ENCODE results near the gene MARCKS.
"Not testable (repeated sequence)": the region's sequence is repeated elsewhere in the genome, so short reads cannot be mapped to it uniquely, and the experiment has no call there.

The MARCKS gene

DNA sequence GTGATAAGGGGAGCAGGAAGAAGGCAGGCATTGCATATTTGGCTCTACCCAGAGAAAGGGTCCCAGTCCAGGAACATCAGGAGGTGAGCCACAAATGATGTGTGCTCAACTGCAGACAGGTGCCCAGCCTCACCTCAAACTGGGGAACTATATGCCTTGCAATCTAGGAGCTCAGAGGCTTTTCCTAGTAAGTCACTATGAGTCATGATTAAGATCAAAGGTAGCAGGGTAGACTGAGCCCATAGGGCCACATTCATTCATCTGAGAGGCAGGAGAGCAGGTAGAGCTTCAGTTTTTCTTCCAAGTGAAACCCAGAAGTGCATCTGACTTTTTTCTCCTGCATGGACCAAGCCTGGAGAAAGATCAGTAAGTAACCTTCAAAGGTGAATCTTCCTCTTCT lies 31.3 kb downstream of the MARCKS start:
- no peak for DNase-seq

DNA sequence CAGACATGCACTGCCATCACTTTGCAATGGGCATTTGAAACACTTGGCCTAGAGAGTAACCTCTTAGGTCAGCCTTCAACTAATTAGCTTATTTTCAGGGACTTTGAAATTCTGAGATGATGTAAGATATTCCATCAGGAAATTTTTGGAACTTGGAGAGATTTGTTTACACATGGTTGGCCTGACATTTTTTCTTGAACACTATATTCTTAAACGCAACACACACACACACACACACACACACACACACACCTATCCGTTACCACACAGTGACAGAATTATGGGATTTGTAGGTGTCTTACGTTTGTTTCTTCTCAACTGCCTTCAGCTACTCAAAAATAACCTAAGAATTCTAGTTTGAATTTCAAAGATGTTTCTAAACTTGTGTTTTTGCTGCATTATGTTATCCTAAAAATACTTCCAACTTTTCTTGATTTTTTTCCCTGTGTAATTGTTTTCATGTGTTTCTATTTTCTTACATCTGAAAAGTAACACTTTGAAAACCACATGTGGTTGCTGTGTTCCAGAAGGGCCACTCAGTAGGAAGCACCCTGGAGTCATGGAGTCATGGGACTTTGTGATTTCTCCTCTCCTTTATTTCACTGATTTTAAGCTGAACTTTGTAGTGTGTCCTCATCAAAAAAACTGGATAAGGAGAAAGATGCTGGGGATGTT lies 31.9 kb downstream of the MARCKS start:
- no peak for DNase-seq

DNA sequence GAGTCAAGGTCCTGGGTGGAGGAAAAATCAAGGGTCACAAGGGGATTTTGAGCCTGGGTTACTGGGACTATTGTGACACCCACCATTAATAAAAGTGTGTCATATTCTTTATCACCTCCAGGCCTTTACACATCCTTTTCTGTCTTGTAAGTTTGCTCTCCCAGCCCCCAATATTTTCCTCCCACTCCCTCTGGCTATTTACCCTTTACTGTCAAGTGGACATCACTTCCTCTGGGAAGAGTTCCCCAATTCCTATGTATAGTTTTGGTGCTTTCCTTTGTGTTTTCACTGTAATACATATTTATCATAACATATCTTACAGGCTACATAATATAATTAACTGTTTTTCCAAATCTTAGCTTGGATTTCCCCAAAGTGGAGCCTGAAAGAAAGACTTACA lies 36.3 kb downstream of the MARCKS start:
- DNase-seq, result no peak

DNA sequence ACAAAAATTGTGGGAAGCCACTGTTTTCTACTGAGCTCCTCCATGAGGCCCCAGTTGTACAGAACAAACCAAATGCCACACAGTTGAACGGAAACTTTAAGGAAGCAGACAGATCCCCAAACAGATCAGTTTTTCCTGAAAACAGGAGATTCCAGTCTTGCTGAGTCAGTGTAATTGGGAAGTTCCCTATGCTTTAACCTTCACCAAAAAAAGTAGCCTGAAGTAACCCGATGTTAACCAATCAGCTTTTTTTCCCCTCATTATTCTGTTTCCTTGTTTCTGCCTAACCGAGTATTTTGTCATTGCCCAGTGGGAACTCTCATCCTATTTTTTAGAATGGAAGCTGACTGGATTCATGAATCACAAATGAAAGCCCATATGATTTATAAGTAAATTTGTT lies 36.7 kb downstream of the MARCKS start:
- no peak for DNase-seq

DNA sequence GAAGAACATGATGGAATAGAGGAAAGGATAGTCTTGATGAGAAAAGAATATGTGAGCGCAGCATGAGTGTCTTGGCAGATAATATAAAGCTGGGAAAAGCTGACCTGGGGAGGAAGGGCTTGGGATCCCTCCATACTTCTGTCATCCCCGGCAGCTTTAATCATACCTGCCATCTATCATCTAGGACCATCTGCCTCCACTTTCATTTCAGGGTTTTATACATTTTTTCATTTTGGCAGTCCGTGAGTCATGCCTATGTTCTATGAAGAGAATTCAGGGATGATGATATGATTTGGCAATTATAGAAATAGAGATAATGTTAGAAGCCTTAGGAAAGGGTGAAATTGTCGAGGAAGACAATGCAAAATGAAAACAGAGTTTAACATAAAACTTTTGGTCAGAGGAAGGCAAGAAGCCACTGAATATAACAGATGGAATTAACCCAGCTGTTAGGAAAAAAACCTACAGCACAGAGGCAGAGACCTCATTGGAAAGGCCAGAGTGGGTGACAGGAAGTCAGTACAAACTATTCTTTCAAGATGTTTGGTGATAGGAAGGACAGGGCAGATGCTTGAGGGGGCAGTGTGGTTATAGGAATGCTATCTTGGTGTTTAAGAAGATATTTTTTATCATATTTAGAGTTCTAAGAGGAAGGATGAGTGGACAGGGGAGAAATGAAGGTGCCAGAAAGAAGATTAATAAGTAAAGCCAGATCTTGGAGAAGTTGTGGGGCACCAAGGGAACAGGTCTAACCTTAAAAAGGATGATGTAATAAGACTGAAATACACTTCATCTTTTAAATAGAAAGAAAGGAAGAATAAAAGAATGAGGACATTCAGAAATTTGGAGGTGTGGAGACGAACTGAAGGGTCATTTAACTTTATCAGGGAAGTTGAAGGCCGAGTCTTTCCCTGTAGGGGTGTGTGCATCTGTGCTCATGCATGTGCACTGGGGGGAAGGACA lies 37.8 kb downstream of the MARCKS start:
- no peak for DNase-seq

DNA sequence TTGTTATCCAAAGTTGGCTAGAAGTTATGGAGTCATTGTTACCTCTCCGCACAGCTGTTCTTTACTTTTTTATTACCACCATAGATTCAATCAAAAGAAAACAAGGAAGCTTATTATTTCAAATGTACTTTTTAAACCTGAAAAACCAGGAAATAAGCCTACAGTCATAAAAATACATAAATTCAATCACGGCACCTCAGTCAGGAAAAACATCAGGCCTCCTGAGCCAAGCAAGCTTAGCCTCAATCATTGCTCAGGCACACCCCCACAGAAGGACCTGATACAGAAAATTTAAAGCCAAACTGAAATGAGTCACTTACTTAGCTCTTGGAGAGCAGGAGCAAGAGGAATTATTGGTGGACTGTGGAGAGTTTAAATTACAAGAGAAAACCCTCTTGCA lies 44.3 kb downstream of the MARCKS start:
- DNase-seq, result no peak

DNA sequence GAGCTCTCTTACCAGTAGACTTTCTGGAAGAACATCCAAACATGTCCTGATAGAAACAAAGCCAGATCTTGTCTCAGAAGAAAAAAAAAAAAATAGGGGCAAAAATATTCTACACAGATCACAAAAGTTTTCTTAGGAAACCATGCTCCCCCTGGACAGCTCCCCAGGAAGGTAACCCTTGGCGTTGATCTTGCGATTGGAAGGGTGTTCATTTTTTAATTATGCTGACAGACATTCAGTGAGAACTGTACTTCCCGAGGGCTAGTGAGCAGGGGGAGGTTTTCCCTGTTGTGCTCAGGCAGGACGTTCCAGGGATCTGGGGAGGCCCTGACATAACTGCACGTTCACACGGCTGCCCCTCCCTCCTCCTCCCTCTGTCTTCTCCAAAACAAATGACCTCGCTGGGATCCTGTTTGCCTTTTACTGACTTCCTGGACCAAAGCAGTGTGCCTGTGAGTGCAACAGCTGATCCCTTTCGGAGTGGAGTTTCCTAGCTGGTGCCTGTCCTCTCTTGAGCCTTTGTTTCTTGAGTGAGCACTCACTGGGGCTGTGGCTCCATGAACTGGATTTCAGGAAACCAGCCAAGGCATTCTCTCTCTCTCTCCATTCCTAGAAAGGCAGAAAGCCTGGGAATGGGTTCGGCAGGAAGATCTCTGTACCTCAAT lies 46.7 kb downstream of the MARCKS start:
- no peak for DNase-seq

DNA sequence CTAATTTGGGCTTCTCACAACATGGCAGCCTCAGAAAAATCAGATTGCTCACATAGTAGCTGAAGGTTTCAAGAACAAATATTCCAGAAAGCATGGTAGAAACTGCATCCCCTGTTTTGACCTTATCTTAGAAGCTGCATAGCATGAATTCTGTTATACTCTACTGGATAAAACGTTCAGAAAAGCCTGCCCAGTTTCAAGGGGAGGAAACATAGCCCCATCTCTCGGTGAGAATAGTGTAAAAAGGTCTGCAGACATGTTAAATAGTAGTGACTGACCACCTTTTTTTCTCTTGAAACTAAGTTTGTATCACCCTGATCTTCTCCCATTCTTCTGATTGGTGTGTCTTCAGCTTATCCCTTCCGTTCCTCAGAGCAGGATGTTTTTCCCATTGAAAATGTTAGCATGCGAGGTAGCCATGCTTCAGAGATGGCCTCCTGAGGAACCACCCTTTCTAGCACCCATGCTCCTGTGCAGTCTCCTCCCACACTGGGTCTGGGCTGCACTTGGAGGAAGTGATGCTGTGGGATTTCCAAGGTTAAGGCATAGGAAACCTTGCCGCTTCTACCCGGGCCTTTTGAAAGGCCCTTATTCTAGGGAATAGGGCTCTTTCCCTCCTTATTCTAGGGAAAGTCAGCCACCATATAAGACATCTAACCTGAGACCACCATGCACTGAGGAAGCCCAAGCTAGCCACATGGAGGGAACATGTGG lies 50.1 kb downstream of the MARCKS start:
- DNase-seq, result no peak

DNA sequence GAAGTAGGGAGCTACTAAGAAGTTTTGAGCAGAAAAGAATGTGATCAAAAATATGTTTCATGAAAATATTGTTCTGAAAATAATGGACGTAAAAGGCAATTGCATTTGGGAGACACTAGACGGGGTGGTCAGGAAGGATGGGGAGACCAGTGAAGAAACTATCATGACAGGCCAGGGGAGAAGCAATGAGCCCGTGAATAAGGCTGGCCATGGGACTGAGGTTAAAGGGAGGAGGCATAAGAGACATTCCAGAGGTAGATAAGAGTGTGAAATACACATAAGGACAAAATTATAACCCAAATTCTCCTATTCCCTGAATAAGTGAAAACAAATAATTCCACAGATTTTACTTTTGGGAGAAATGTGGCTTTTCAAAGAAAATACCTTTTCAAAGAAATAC lies 51.7 kb downstream of the MARCKS start:
- no peak for DNase-seq

DNA sequence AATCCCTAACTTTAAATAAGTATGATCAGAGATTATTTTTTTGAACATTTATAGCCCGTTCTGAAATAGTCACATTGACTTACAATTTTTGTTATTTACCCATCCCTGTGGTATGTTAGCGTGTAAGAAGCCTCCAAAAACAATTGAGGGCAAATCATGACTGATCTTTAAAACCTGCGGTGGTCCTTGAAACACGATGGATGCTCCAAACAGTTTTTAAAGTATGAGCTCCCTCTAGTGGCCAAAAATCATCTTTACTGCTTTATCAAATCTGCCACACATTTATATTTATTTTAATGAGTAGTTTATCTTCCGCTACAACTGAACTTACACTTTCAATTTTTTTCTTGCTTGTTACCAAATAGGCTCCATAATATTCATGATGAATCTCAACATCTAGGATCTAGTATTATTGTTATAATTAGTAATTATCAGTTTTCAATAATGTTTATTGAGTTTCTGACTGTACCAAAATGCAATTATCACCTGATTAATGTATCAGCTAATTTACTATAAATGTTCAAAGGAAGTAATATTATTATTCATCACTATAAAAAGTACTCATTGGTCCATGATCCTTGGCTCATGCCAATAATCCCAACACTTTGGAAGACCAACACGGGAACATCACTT lies 52.2 kb downstream of the MARCKS start:
- no peak for DNase-seq

DNA sequence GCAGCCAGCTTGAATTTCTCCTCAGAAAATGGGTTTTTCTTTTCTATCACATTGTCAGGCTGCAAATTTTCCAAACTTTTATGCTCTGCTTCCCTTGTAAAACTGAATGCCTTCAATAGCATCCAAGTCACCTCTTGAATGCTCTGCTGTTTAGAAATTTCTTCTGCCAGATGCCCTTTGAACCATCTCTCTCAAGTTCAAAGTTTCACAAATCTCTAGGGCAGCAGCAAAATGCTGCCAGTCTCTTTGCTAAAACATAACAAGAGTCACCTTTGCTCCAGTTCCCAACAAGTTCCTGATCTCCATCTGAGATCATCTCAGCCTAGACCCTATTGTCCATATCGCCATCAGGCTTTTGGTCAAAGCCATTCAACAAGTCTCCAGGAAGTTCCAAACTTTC lies 53.1 kb downstream of the MARCKS start:
- not testable (repeated sequence) for DNase-seq

Measured in stimulated activated CD4-positive, alpha-beta T cell treated with anti-CD3 and anti-CD28 coated beads, Interleukin-12 subunit alpha, Interleukin-12 subunit beta, amount 100 ng/mL, for 4 hours (primary cell).